ENCODE data around the gene PLTP.

Gene PLTP

DNA sequence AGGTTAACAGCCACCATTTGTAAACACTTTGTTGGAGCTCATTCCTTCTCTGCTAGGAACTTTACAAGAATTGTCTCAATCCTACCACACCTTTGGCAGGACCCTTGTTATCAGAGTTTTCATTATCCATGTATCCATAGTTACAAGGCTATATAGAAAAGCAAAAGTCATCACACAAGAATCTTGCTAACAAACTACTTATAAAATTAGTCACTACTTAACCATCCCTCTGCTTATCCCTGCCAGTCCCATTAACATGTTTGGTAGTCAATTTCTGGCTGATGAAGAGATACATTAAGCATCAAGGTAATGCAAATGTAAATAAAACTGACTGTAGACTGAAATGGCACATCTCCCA, 44.2 kb downstream of the PLTP start:
- DNase-seq: no peak

DNA sequence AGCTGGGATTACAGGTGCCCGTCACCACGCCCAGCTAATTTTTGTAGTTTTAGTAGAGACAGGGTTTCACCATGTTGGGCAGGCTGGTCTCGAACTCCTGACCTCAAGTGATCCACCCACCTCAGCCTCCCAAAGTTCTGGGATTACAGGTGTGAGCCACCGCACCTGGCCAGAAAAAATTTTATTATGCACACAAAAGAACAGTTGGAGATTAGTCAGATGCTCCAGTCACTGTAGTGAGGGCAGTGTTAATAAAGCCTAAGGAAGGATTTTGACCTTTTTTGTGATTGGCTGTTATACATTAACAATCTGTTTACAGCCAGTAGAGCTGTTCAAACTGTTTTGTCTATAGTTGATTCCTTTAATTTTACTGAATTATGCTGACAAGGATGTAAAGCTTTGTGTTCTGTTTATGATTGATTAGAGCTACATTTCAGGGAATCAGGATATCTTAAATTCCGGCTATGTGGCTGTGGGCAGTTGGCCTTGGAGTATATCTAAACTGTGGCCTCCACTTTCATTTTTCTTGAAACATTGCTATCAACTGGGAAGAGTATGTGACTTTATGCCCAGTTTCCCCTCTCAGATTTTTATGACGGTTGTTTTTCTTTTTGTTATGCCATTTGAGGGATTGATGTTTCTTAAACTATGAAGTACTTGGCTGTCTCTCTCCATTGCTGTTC, 44.7 kb downstream of the PLTP start:
- DNase-seq: no peak

- DNase-seq: no peak
These were observed 45.5 kb downstream of the PLTP start for GRCh38 chr20:45866454-45866853.

DNA sequence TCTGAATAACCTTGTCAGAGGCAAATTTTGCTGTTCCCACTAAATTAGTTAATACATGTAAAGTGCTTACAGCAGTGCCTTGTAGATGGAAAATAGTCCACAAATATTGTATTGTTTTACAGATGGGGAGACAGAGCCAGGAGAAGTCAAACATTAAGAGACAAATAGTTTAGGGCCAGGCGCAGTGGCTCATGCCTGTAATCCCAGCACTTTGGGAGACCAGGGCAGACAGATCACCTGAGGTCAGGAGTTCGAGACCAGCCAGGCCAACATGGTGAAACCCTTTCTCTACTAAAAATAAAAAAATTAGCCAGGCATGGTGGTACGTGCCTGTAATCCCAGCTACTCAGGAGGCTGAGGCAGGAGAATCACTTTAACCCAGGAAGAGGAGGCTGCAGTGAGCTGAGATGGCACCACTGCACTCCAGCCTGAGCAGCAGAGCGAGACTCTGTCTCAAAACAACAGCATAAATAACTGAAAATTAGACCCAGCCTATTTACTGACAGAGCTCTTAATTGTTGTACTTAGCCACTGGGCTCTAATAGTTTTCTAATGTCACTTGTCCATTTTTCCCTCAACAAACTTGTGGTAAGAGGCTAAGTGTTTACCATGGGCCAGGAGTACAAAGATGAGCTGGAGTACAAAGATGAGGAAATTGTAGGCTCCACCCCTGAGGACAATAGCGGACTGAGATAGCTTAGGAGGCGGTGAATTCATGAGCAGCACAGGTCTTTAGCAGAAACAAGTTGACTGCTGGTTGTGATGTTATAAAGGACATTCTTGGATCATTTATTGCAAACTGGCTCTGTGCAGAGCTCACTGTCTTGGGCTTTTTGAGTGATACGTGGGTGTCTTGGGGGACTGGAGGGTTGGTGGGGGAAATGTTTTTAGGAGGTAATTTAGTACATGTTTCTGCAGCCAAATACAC, 48.1 kb downstream of the PLTP start:
- DNase-seq: no peak

GRCh38 chr20:45861221-45862075, 50.5 kb downstream of the PLTP start:
- DNase-seq: no peak

- no peak for DNase-seq
These were observed 51.3 kb downstream of the PLTP start for GRCh38 chr20:45860560-45861220.

DNA sequence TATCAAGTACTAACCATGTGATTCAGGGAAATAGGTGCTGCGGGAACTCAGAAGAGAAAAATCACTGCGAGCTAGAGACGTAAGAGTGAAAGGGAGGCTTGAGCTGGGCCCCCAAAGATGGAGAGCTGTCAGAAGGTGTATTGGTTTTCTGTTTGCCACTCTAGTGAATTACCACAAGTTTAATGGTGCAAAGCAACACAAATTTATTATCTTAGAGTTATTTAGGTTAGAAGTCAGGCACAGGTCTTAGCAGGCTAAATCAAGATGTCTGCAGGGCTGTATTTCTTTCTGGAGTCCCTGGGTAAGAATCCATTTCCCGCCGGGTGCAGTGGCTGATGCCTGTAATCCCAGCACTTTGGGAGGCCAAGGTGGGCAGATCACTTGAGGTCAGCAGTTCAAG, 52.0 kb downstream of the PLTP start:
- no peak for DNase-seq

DNA sequence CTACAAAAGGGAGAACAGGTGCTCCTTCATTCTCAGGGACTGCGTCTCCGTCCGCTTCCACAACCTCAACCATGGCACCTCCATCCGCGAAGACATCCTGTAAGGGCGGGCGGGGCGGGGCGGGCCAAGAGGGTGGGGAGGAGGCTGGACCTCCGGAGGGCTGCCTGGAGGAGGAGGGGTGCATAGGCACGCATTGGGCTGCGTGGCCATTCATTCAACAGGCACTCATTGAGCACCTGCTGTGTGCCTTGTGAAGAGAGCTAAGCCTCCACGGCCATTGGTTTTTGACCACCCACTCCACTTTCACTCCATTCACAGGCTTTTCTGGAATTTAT, 54.1 kb downstream of the PLTP start:
- peak in 1 of 2 donors; percentile 53 for DNase-seq

GRCh38 chr20:45857114-45857881, 54.7 kb downstream of the PLTP start, which contains the start of the genes ACOT8 and ZSWIM3:
ACOT8 (minus strand) TSS chr20:45857392; CDS start chr20:45857315, 77 bp downstream.
ZSWIM3 (plus strand) TSS chr20:45857614; CDS start chr20:45857826, 212 bp downstream.
- DNase-seq: peak; percentile 85 to 92

DNA sequence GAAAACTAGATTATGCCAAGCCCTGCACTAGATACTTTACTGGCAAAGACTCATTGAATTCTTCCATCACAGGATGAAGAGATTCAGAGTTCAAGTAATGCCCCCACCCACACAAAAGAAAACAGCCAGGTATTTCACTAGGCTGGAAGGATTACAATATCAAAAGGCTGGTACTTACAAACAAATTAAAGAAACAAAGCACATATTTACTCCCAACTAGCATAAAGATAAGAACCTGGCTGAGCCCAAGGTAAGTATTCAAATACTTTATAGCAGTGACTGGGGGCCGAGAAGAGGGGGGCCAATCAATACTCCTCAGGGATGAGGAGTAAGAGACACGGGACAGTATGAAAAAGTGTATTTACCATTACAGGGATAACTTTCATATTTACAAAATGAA, 58.5 kb downstream of the PLTP start:
- no peak for DNase-seq

- no peak for DNase-seq
These were observed 59.6 kb downstream of the PLTP start for GRCh38 chr20:45852326-45852725.

DNA sequence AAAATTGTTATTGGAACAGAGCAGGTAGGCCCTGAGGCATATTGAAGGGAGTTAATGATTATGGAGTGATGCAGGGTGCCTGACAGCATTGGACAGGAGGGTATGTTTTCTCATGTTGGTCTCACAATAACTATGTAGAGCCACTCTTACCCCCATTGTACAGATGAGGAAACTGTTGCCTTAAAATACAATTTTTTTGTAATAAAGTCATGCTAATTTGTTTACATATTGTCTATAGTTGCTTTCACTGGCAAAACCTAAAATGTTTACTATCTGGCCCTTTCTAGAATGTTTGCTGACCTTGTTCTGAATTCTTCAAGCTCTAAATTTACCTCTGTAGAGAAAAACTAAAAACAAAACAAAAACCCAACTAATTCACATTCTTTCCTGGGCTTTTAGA, 60.5 kb downstream of the PLTP start:
- DNase-seq: no peak

DNA sequence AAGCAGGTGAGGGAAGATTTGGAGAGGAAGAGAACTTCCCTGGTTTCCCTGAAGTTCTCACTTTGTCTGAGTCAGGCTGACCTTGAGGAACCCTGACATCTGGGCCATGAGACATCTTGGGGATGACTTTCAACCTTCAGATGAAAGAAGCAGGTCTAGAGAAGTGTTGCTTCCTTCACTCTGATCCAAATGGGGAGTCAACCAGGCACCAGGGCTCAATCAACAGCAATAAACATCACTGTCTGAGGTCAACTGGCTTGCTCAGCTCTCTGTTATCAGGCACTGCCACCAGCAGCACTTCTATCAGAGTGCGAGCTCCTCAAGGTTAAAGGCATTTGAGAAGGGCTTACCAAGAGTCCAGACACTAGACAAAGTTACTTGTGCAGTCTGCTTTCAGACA, 61.0 kb downstream of the PLTP start:
- no peak for DNase-seq

GRCh38 chr20:45850238-45850637, 61.7 kb downstream of the PLTP start:
- no peak for DNase-seq

GRCh38 chr20:45848969-45849582, 62.9 kb downstream of the PLTP start:
- no peak for DNase-seq
